ENCODE data around the gene CELF6.

- TF ChIP-seq POLR2A (IDR thresholded peaks at IDR 0.05; ENCODE audit: low read depth) (no peak), CTCF (IDR thresholded peaks at IDR 0.05) (no peak), POLR2AphosphoS5 (IDR thresholded peaks at IDR 0.05) (no peak)
Observed at GRCh38 chr15:72239652-72240051, 80.3 kb downstream of the CELF6 start.
